Liver (tissue), 9 donors: ENCODE results near the gene RASSF1. TPM values are rescaled to one million over a fixed set of nuclear protein-coding genes. Genes with fewer than 3 reads are reported as not detected.

ENCODE experiments used
- DNase-seq: peaks from one replicate; pipeline ENCODE4 v3.0.0-alpha.2; 2017; ENCODE audit warnings: low spot score
- H3K27ac ChIP-seq, 2 donors: one replicate each; pipeline ENCODE4 v1.7.0; 2013; ENCODE audit warnings: inconsistent platforms in 2 of 2, low read length in 2 of 2, control low read depth in 1 of 2, low read depth in 1 of 2, mild to moderate bottlenecking in 1 of 2
- H3K27me3 ChIP-seq, 4 donors: one replicate each; pipeline versions ENCODE4 v1.6.1 to v1.7.0; 2013; ENCODE audit warnings: low read length in 3 of 4, inconsistent platforms in 1 of 4, mild to moderate bottlenecking in 1 of 4, moderate library complexity in 1 of 4; ENCODE audit not compliant: control insufficient read depth in 4 of 4, insufficient read depth in 4 of 4
- H3K36me3 ChIP-seq, 4 donors: one replicate each; pipeline versions ENCODE4 v1.6.1 to v1.7.0; 2013; ENCODE audit warnings: low read length in 3 of 4, mild to moderate bottlenecking in 3 of 4, low read depth in 1 of 4, moderate library complexity in 1 of 4; ENCODE audit not compliant: control insufficient read depth in 4 of 4, insufficient read depth in 3 of 4
- H3K4me1 ChIP-seq, 4 donors: one replicate each; pipeline versions ENCODE4 v1.6.1 to v1.7.0; 2013; ENCODE audit warnings: low read length in 3 of 4, mild to moderate bottlenecking in 3 of 4, moderate library complexity in 1 of 4; ENCODE audit not compliant: control insufficient read depth in 4 of 4, insufficient read depth in 4 of 4
- H3K4me3 ChIP-seq, 3 donors: one replicate each; pipeline versions ENCODE4 v1.6.1 to v1.7.0; 2013; ENCODE audit warnings: low read length in 3 of 3, control low read depth in 1 of 3, low read depth in 1 of 3, mild to moderate bottlenecking in 1 of 3
- H3K9ac ChIP-seq, 2 donors: one replicate each; pipeline ENCODE4 v1.7.0; 2013; ENCODE audit warnings: low read length in 2 of 2, mild to moderate bottlenecking in 2 of 2, moderate library complexity in 2 of 2, control low read depth in 1 of 2, low read depth in 1 of 2
- H3K9me3 ChIP-seq, 4 donors: one replicate each; pipeline versions ENCODE4 v1.6.1 to v1.7.0; 2013; ENCODE audit warnings: low read length in 3 of 4; ENCODE audit not compliant: control insufficient read depth in 4 of 4
- ATF3 ChIP-seq: IDR thresholded peaks from 2 replicates; pipeline ENCODE4 v1.6.1; 2016; ENCODE audit warnings: antibody characterized with exemption
- CTCF ChIP-seq: fragments of 150-350 bp; IDR thresholded peaks from 2 replicates; pipeline ENCODE4 v1.5.1; 2017; ENCODE audit warnings: improper control_type of control experiment, low read depth, low read length; ENCODE audit not compliant: missing input control
- EGR1 ChIP-seq, 2 donors: IDR thresholded peaks; 2 replicates each; pipeline ENCODE4 v1.6.1; 2016 to 2018; ENCODE audit warnings: antibody characterized with exemption in 2 of 2, low read depth in 2 of 2
- FOXA1 ChIP-seq: IDR thresholded peaks from 2 replicates; pipeline ENCODE4 v1.6.1; 2016; ENCODE audit warnings: antibody characterized with exemption
- FOXA2 ChIP-seq: IDR thresholded peaks from 2 replicates; pipeline ENCODE4 v1.6.1; 2016; ENCODE audit warnings: antibody characterized with exemption
- GABPA ChIP-seq, 2 donors: IDR thresholded peaks in 1 of 2; conservative IDR thresholded peaks in 1 of 2; 2 replicates each; pipeline ENCODE4 v1.6.1; 2016; ENCODE audit warnings: antibody characterized with exemption in 2 of 2, mild to moderate bottlenecking in 1 of 2, moderate library complexity in 1 of 2
- HNF4A ChIP-seq, 2 donors: conservative IDR thresholded peaks; 2 replicates each; pipeline ENCODE4 v1.6.1; 2016; ENCODE audit warnings: antibody characterized with exemption in 2 of 2, mild to moderate bottlenecking in 2 of 2
- HNF4G ChIP-seq: IDR thresholded peaks from 2 replicates; pipeline ENCODE4 v1.6.1; 2016; ENCODE audit warnings: antibody characterized with exemption
- JUND ChIP-seq, 2 donors: IDR thresholded peaks; 2 replicates each; pipeline ENCODE4 v1.6.1; 2016; ENCODE audit warnings: antibody characterized with exemption in 2 of 2
- MAX ChIP-seq: IDR thresholded peaks from 2 replicates; pipeline ENCODE4 v1.6.1; 2016; ENCODE audit warnings: antibody characterized with exemption
- NR2F2 ChIP-seq: IDR thresholded peaks from 2 replicates; pipeline ENCODE4 v1.6.1; 2016; ENCODE audit warnings: antibody characterized with exemption
- RAD21 ChIP-seq, 2 donors: IDR thresholded peaks; 2 replicates each; pipeline ENCODE4 v1.6.1; 2016; ENCODE audit warnings: antibody characterized with exemption in 2 of 2, mild to moderate bottlenecking in 2 of 2
- REST ChIP-seq: IDR thresholded peaks from 2 replicates; pipeline ENCODE4 v1.6.1; 2016; ENCODE audit warnings: antibody characterized with exemption, mild to moderate bottlenecking
- RXRA ChIP-seq, 2 donors: IDR thresholded peaks; 2 replicates each; pipeline ENCODE4 v1.6.1; 2017 to 2018; ENCODE audit warnings: antibody characterized with exemption in 2 of 2, mild to moderate bottlenecking in 1 of 2
- SP1 ChIP-seq: IDR thresholded peaks from 2 replicates; pipeline ENCODE4 v1.6.1; 2018; ENCODE audit warnings: antibody characterized with exemption, mild to moderate bottlenecking
- TAF1 ChIP-seq: conservative IDR thresholded peaks from 2 replicates; pipeline ENCODE4 v1.6.1; 2016; ENCODE audit warnings: antibody characterized with exemption, mild to moderate bottlenecking
- YY1 ChIP-seq: IDR thresholded peaks from 2 replicates; pipeline ENCODE4 v1.6.1; 2016; ENCODE audit warnings: antibody characterized with exemption, mild to moderate bottlenecking
- ZBTB33 ChIP-seq: IDR thresholded peaks from 2 replicates; pipeline ENCODE4 v1.6.1; 2016; ENCODE audit warnings: antibody characterized with exemption
- WGBS: extraction: QIAGEN DNeasy Blood & Tissue Kit; methylation state at CpG from one replicate; pipeline ENCODE4 v1.1.7; 2013; 5-methylcytosine and 5-hydroxymethylcytosine counted together
- polyA plus RNA-seq, 2 donors: library from polyadenylated mRNA; stranded (reverse) in 1 of 2; unstranded in 1 of 2; fragments of 200-250 nt in 1 of 2; fragments of >200 nt in 1 of 2; fragmentation: Nextera tagmentation in 1 of 2; extraction: Ambion mirVana in 1 of 2; gene quantifications; one replicate each; pipeline versions ENCODE4 v1.2.1 to v1.2.3, GENCODE V29; 2013 to 2015
- total RNA-seq, 2 donors: library from RNA; depleted of rRNA; stranded (reverse); fragments of >200 nt; gene quantifications; one replicate each; pipeline ENCODE4 v1.2.3, GENCODE V29; 2014
- donor health status: healthy.
- donor health status: healthy.
- donor health status: healthy.
- donor health status: healthy.
- donor health status: healthy.

RASSF1 gene
- total and polyA plus RNA-seq, 4 donors = 6.5 to 13.2 (median 11.2) TPM

- peaks cover 0 to 9% (median 0%) of the 10 kb centered on the region in 4 donors for H3K36me3 ChIP-seq
- peak within 1 kb of the TSS in 1 of 3 donors; percentile 23 for H3K4me3 ChIP-seq
- H3K27me3 ChIP-seq = no peaks in the 10 kb centered on the region
- peak; percentile 80 for DNase-seq
- no peak within 1 kb of the TSS for H3K27ac ChIP-seq
- WGBS = 18% methylated on average over 45 of the region's 45 CpGs
- H3K4me1 ChIP-seq = peaks cover 13 to 40% (median 25%) of the 10 kb centered on the region in 4 donors
- H3K9me3 ChIP-seq = no peaks in the 10 kb centered on the region
- no peak for TF ChIP-seq MAX
- TF ChIP-seq HNF4G = no peak
- no peak for TF ChIP-seq ZBTB33
- TF ChIP-seq YY1 = no peak
- TF ChIP-seq HNF4A (conservative IDR thresholded peaks at IDR 0.05) = no peak
- no peak for TF ChIP-seq ATF3
- no peak for TF ChIP-seq SP1
- no peak for TF ChIP-seq REST
- no peak for TF ChIP-seq RAD21 (IDR thresholded peaks at IDR 0.05)
- no peak for TF ChIP-seq NR2F2
- no peak for TF ChIP-seq FOXA1
- TF ChIP-seq TAF1 = no peak
- no peak for TF ChIP-seq RXRA (IDR thresholded peaks at IDR 0.05)
- no peak for TF ChIP-seq JUND (IDR thresholded peaks at IDR 0.05)
- no peak for TF ChIP-seq FOXA2
- no peak for TF ChIP-seq CTCF
- no peak for TF ChIP-seq GABPA (IDR thresholded peaks at IDR 0.05 in 1 of 2, conservative IDR thresholded peaks at IDR 0.05 in 1 of 2)
- no peak for TF ChIP-seq EGR1 (IDR thresholded peaks at IDR 0.05; ENCODE audit: low read depth in 2 of 2)
- no peak within 1 kb of the TSS for H3K9ac ChIP-seq
Measured at GRCh38 chr3:50345586-50346234, 5.1 kb upstream of the RASSF1 start, which contains the start of gene ZMYND10. Gene ZMYND10 (minus strand): TSS chr3:50345732. CDS start chr3:50345579, 153 bp downstream.
